ENCODE data around the gene SMC5.

- TF ChIP-seq CTCF (IDR thresholded peaks at IDR 0.05) (no peak), EZH2 (IDR thresholded peaks at IDR 0.05; ENCODE audit: borderline replicate concordance, insufficient read depth, low read depth, low read length, poor library complexity, severe bottlenecking) (no peak)
Measured at GRCh38 chr9:70399141-70399540, 140.4 kb downstream of the SMC5 start.
